Esophagus muscularis mucosa (tissue), 4 donors: ENCODE results near the gene ACADS. TPM values are rescaled to one million over a fixed set of nuclear protein-coding genes. Genes with fewer than 3 reads are reported as not detected.

ENCODE experiments used
- DNase-seq: peaks from one replicate; pipeline ENCODE4 v3.0.0-alpha.2; 2017; ENCODE audit errors: extremely low spot score
- H3K27ac ChIP-seq, 4 donors: fragments of 200-600 bp; sonication (generic); replicated peaks in 1 of 4; 1 replicate in 3 of 4; 2 replicates in 1 of 4; pipeline ENCODE4 v1.5.1; 2016 to 2019; ENCODE audit warnings: mild to moderate bottlenecking in 1 of 4
- H3K27me3 ChIP-seq, 4 donors: fragments of 200-600 bp; sonication (generic); one replicate each; pipeline versions ENCODE4 v1.5.1 to v1.6.0; 2016 to 2019
- H3K36me3 ChIP-seq, 4 donors: fragments of 200-600 bp; sonication (generic); one replicate each; pipeline ENCODE4 v1.5.1; 2016 to 2019
- H3K4me1 ChIP-seq, 4 donors: fragments of 200-600 bp; sonication (generic); one replicate each; pipeline ENCODE4 v1.5.1; 2016 to 2019
- H3K4me3 ChIP-seq, 4 donors: fragments of 200-600 bp; sonication (generic); 1 replicate in 2 of 4; 2 replicates in 2 of 4; pipeline ENCODE4 v1.5.1; 2016 to 2019; ENCODE audit warnings: mild to moderate bottlenecking in 4 of 4, moderate library complexity in 1 of 4
- H3K9me3 ChIP-seq, 4 donors: fragments of 200-600 bp; sonication (generic); 1 replicate in 3 of 4; 2 replicates in 1 of 4; pipeline ENCODE4 v1.5.1; 2016 to 2019
- CTCF ChIP-seq, 3 experiments: fragments of 200-600 bp in 2 of 3; fragments of 450-650 bp in 1 of 3; sonication (generic) in 2 of 3; IDR thresholded peaks; one replicate each; pipeline ENCODE4 v1.5.1; 2017 to 2019; ENCODE audit warnings: antibody characterized with exemption in 3 of 3, mild to moderate bottlenecking in 2 of 3, moderate library complexity in 1 of 3
- EP300 ChIP-seq: sonication (generic); formaldehyde crosslinking; IDR thresholded peaks from one replicate; pipeline ENCODE4 v1.6.1; 2017; ENCODE audit warnings: antibody characterized with exemption
- POLR2A ChIP-seq: fragments of 450-650 bp; IDR thresholded peaks from one replicate; pipeline ENCODE4 v1.6.1; 2017; ENCODE audit warnings: antibody characterized with exemption, moderate library complexity, mild to moderate bottlenecking, low read depth
- POLR2AphosphoS5 ChIP-seq, 2 donors: sonication (generic); formaldehyde crosslinking; IDR thresholded peaks; one replicate each; pipeline ENCODE4 v1.6.1; 2017; ENCODE audit warnings: antibody characterized with exemption in 2 of 2
- WGBS: methylation state at CpG from one replicate; pipeline ENCODE4 v1.1.5; 2018; 5-methylcytosine and 5-hydroxymethylcytosine counted together
- intact Hi-C: fragments of 100-400 bp; cut with DNase I; formaldehyde crosslinking; loops from one replicate; pipeline ENCODE4 v1.15.1; 2023
- total RNA-seq, 4 donors: library from RNA; depleted of rRNA; stranded (reverse); fragments of >200 nt; gene quantifications; one replicate each; pipeline versions ENCODE4 v1.1.0 to v1.2.1, GENCODE V29; 2016

ACADS gene
- total RNA-seq, 4 donors from 2014 or later = 31.6 to 64.2 (median 46.0) TPM

- TF ChIP-seq POLR2A = no peak
- TF ChIP-seq CTCF (IDR thresholded peaks at IDR 0.05) = no peak
- no peak for TF ChIP-seq POLR2AphosphoS5 (IDR thresholded peaks at IDR 0.05)
- TF ChIP-seq EP300 = no peak
- intact Hi-C loops = no loop called here
- DNase-seq = no peak
- no peak overlapping the region for H3K4me3 ChIP-seq
- 92% methylated on average over 11 of the region's 11 CpGs for WGBS
- no peaks in the 10 kb centered on the region for H3K27me3 ChIP-seq
- H3K36me3 ChIP-seq = peaks cover 38 to 88% (median 64%) of the 10 kb centered on the region in 4 donors
- peaks cover 0 to 3% (median 2%) of the 10 kb centered on the region in 4 donors for H3K4me1 ChIP-seq
- H3K9me3 ChIP-seq = no peaks in the 10 kb centered on the region
- H3K27ac ChIP-seq = no peak overlapping the region
These were observed 41.7 kb downstream of the ACADS start for GRCh38 chr12:120767071-120768024.

GRCh38 chr12:120771097-120771496, 45.5 kb downstream of the ACADS start:
- Histone ChIP-seq H3K27me3 (no peaks in the 10 kb centered on the region), H3K27ac (no peak overlapping the region), H3K9me3 (no peaks in the 10 kb centered on the region), H3K36me3 (peaks cover 25 to 74% (median 32%) of the 10 kb centered on the region in 4 donors), H3K4me1 (peaks cover 0 to 15% (median 5%) of the 10 kb centered on the region in 4 donors), H3K4me3 (no peak overlapping the region)
- TF ChIP-seq EP300 (no peak), POLR2AphosphoS5 (IDR thresholded peaks at IDR 0.05) (no peak), POLR2A (no peak)
- DNase-seq = no peak
- 86% methylated on average over 11 of the region's 11 CpGs for WGBS
- intact Hi-C loops = no loop called here

GRCh38 chr12:120774169-120774916, 48.7 kb downstream of the ACADS start:
- no peak for DNase-seq
- H3K4me1 ChIP-seq = peaks cover 0 to 15% (median 5%) of the 10 kb centered on the region in 4 donors
- TF ChIP-seq POLR2A (no peak), EP300 (no peak)
- H3K27ac ChIP-seq = no peak overlapping the region
- WGBS = 84% methylated on average over 7 of the region's 7 CpGs
- H3K27me3 ChIP-seq = no peaks in the 10 kb centered on the region
- intact Hi-C loops = no loop called here
- no peak overlapping the region for H3K4me3 ChIP-seq
- H3K9me3 ChIP-seq = no peaks in the 10 kb centered on the region
- H3K36me3 ChIP-seq = peaks cover 0 to 56% (median 3%) of the 10 kb centered on the region in 4 donors

GRCh38 chr12:120775862-120776552, 50.4 kb downstream of the ACADS start:
- Histone ChIP-seq H3K9me3 (no peaks in the 10 kb centered on the region), H3K27me3 (no peaks in the 10 kb centered on the region), H3K36me3 (peaks cover 4 to 63% (median 6%) of the 10 kb centered on the region in 4 donors), H3K27ac (no peak overlapping the region), H3K4me3 (no peak overlapping the region), H3K4me1 (peaks cover 0 to 15% (median 5%) of the 10 kb centered on the region in 4 donors)
- intact Hi-C loops = no loop called here
- 93% methylated on average over 7 of the region's 7 CpGs for WGBS
- no peak for DNase-seq
- TF ChIP-seq CTCF (IDR thresholded peaks at IDR 0.05) = peak in 1 of 3 experiments; percentile 25
- TF ChIP-seq EP300 = no peak
- TF ChIP-seq POLR2AphosphoS5 (IDR thresholded peaks at IDR 0.05) = no peak

GRCh38 chr12:120783197-120783596, 57.6 kb downstream of the ACADS start:
- H3K4me3 ChIP-seq = no peak overlapping the region
- H3K36me3 ChIP-seq = peaks cover 13 to 54% (median 23%) of the 10 kb centered on the region in 4 donors
- H3K27ac ChIP-seq = peak overlapping the region in 1 of 4 donors; percentile 42
- H3K27me3 ChIP-seq = no peaks in the 10 kb centered on the region
- DNase-seq = no peak
- 78% methylated on average over 6 of the region's 6 CpGs for WGBS
- intact Hi-C loops = no loop called here
- no peaks in the 10 kb centered on the region for H3K9me3 ChIP-seq
- no peaks in the 10 kb centered on the region for H3K4me1 ChIP-seq
- TF ChIP-seq CTCF (IDR thresholded peaks at IDR 0.05) (no peak), POLR2AphosphoS5 (IDR thresholded peaks at IDR 0.05) (no peak), POLR2A (no peak), EP300 (no peak)
